CD14-positive monocyte (primary cell): Measurements from ENCODE around the gene S100A16. TPM values are rescaled to one million over a fixed set of nuclear protein-coding genes. Genes with fewer than 3 reads are reported as not detected.
A peak's percentile ranks its signal among the peaks of the same experiment; 100 is the strongest.

Experiments used
- DNase-seq, 3 donors: peaks; one replicate each; pipeline ENCODE4 v3.0.0-alpha.2; 2011 to 2022
- H2AFZ ChIP-seq: 2 replicates; pipeline ENCODE4 v1.6.0; 2012; ENCODE audit warnings: mild to moderate bottlenecking, low read depth, low read length, inconsistent platforms; ENCODE audit not compliant: insufficient read depth, poor library complexity, severe bottlenecking
- H3K27ac ChIP-seq, 2 donors: 1 replicate in 1 of 2; 2 replicates in 1 of 2; pipeline ENCODE4 v1.5.1; 2012 to 2013; ENCODE audit warnings: low read length in 2 of 2, control low read depth in 1 of 2, inconsistent platforms in 1 of 2, low read depth in 1 of 2, mild to moderate bottlenecking in 1 of 2
- H3K27me3 ChIP-seq, 2 donors: one replicate each; pipeline versions ENCODE4 v1.6.0 to v1.6.1; 2011 to 2013; ENCODE audit warnings: low read length in 2 of 2; ENCODE audit not compliant: control insufficient read depth in 2 of 2, insufficient read depth in 2 of 2
- H3K36me3 ChIP-seq, 2 donors: replicated peaks in 1 of 2; 1 replicate in 1 of 2; 2 replicates in 1 of 2; pipeline versions ENCODE4 v1.5.1 to v1.6.1; 2012 to 2013; ENCODE audit warnings: low read length in 2 of 2, control low read depth in 1 of 2, inconsistent platforms in 1 of 2, mild to moderate bottlenecking in 1 of 2; ENCODE audit not compliant: insufficient read depth in 2 of 2, control insufficient read depth in 1 of 2
- H3K4me1 ChIP-seq, 2 donors: 1 replicate in 1 of 2; 2 replicates in 1 of 2; pipeline versions ENCODE4 v1.5.1 to v1.6.1; 2012 to 2013; ENCODE audit warnings: low read length in 2 of 2, control low read depth in 1 of 2, inconsistent platforms in 1 of 2, mild to moderate bottlenecking in 1 of 2, moderate library complexity in 1 of 2; ENCODE audit not compliant: insufficient read depth in 2 of 2, control insufficient read depth in 1 of 2
- H3K4me2 ChIP-seq: replicated peaks from 2 replicates; pipeline ENCODE3; 2012; ENCODE audit warnings: low read length, moderate library complexity, mild to moderate bottlenecking; ENCODE audit not compliant: poor library complexity, severe bottlenecking; ENCODE audit errors: extremely low read depth
- H3K4me3 ChIP-seq, 3 experiments: fragments of 200-600 bp in 1 of 3; sonication (generic) in 1 of 3; replicated peaks in 1 of 3; 1 replicate in 2 of 3; 2 replicates in 1 of 3; pipeline ENCODE4 v1.5.1; 2011 to 2013; ENCODE audit warnings: low read length in 3 of 3, mild to moderate bottlenecking in 3 of 3, control low read depth in 2 of 3, low read depth in 2 of 3, inconsistent platforms in 1 of 3, moderate library complexity in 1 of 3
- H3K79me2 ChIP-seq: 2 replicates; pipeline ENCODE4 v1.6.0; 2012; ENCODE audit warnings: mild to moderate bottlenecking, control low read depth, inconsistent platforms, low read length, moderate library complexity; ENCODE audit not compliant: insufficient read depth
- H3K9ac ChIP-seq: 2 replicates; pipeline ENCODE4 v1.6.0; 2017; ENCODE audit warnings: low read length, mild to moderate bottlenecking; ENCODE audit not compliant: insufficient read depth, poor library complexity, severe bottlenecking
- H3K9me3 ChIP-seq, 2 donors: replicated peaks in 1 of 2; 1 replicate in 1 of 2; 2 replicates in 1 of 2; pipeline versions ENCODE4 v1.5.1 to v1.6.1; 2012 to 2013; ENCODE audit warnings: low read length in 2 of 2, control low read depth in 1 of 2; ENCODE audit not compliant: control insufficient read depth in 1 of 2, insufficient read depth in 1 of 2
- H4K20me1 ChIP-seq: 2 replicates; pipeline ENCODE4 v1.6.0; 2012; ENCODE audit warnings: mild to moderate bottlenecking, low read length, control low read depth, moderate library complexity; ENCODE audit not compliant: insufficient read depth
- H3K27ac Mint-ChIP-seq, 7 donors: one replicate each; pipeline ENCODE4 v1.8.0; 2020; ENCODE audit warnings: mild to moderate bottlenecking in 7 of 7, mixed read lengths in 7 of 7, moderate library complexity in 6 of 7, inconsistent platforms in 2 of 7
- H3K27me3 Mint-ChIP-seq, 3 donors: one replicate each; pipeline ENCODE4 v1.8.0; 2021 to 2022; ENCODE audit warnings: low read depth in 3 of 3, mild to moderate bottlenecking in 3 of 3, mixed read lengths in 3 of 3, moderate library complexity in 3 of 3, inconsistent platforms in 1 of 3
- H3K36me3 Mint-ChIP-seq, 2 donors: one replicate each; pipeline ENCODE4 v1.8.0; 2020; ENCODE audit warnings: mixed read lengths in 2 of 2, inconsistent platforms in 1 of 2, mild to moderate bottlenecking in 1 of 2
- H3K4me1 Mint-ChIP-seq: one replicate; pipeline ENCODE4 v1.8.0; 2020; ENCODE audit warnings: mild to moderate bottlenecking, mixed read lengths
- H3K4me3 Mint-ChIP-seq, 2 donors: one replicate each; pipeline ENCODE4 v1.8.0; 2020; ENCODE audit warnings: mild to moderate bottlenecking in 2 of 2, mixed read lengths in 2 of 2, moderate library complexity in 1 of 2
- H3K9me3 Mint-ChIP-seq, 7 donors: one replicate each; pipeline ENCODE4 v1.8.0; 2020 to 2022; ENCODE audit warnings: mixed read lengths in 7 of 7, mild to moderate bottlenecking in 6 of 7, moderate library complexity in 6 of 7, inconsistent platforms in 2 of 7
- WGBS: methylation state at CpG from one replicate; pipeline ENCODE4 v1.1.5; 2013; ENCODE audit warnings: missing lambda C conversion rate; ENCODE audit not compliant: insufficient coverage; 5-methylcytosine and 5-hydroxymethylcytosine counted together
- intact Hi-C, 2 donors: fragments of 100-400 bp; cut with micrococcal nuclease; formaldehyde crosslinking; loops; one replicate each; pipeline versions ENCODE4 v1.15.0 to v1.15.1; 2023
- polyA plus RNA-seq, 3 donors: library from polyadenylated mRNA; depleted of rRNA in 1 of 3; unstranded in 2 of 3; stranded (reverse) in 1 of 3; fragments of 300-500 nt in 2 of 3; fragments of >200 nt in 1 of 3; fragmentation: Illumina TruSeq in 2 of 3; gene quantifications; 1 replicate in 2 of 3; 2 replicates in 1 of 3; pipeline ENCODE4 v1.2.3, GENCODE V29; 2012 to 2021
- TF ChIP-seq, protein P1 (sequence below): fragments of 200-600 bp; IDR thresholded peaks from one replicate; pipeline ENCODE4 v1.8.0; 2022; ENCODE audit warnings: antibody characterized with exemption, mild to moderate bottlenecking

S100A16 gene
- polyA plus RNA-seq, 3 donors, result not detected

GRCh38 chr1:153606194-153606593, 6.7 kb downstream of the S100A16 start:
- Mint-ChIP-seq H3K27me3 (peaks cover 2 to 4% (median 3%) of the 10 kb centered on the region in 3 donors), H3K4me3 (no peak overlapping the region), H3K36me3 (no peaks in the 10 kb centered on the region), H3K4me1 (peaks cover 41% of the 10 kb centered on the region), H3K9me3 (peaks cover 0 to 6% (median 0%) of the 10 kb centered on the region in 7 donors), H3K27ac (peak overlapping the region in 1 of 7 donors; percentile 46)
- no CpG with 5 or more reads among the region's 11 CpGs for WGBS
- Histone ChIP-seq H3K79me2 (no peaks in the 10 kb centered on the region), H3K4me2 (no peak overlapping the region), H3K9me3 (no peaks in the 10 kb centered on the region), H3K27me3 (no peaks in the 10 kb centered on the region), H3K4me1 (peaks cover 26 to 35% of the 10 kb centered on the region in 2 donors), H3K27ac (no peak overlapping the region), H3K36me3 (no peaks in the 10 kb centered on the region), H4K20me1 (no peaks in the 10 kb centered on the region), H3K9ac (no peak overlapping the region), H3K4me3 (no peak overlapping the region), H2AFZ (no peak overlapping the region)
- intact Hi-C loops, result no loop called here
- TF ChIP-seq, protein P1, sequence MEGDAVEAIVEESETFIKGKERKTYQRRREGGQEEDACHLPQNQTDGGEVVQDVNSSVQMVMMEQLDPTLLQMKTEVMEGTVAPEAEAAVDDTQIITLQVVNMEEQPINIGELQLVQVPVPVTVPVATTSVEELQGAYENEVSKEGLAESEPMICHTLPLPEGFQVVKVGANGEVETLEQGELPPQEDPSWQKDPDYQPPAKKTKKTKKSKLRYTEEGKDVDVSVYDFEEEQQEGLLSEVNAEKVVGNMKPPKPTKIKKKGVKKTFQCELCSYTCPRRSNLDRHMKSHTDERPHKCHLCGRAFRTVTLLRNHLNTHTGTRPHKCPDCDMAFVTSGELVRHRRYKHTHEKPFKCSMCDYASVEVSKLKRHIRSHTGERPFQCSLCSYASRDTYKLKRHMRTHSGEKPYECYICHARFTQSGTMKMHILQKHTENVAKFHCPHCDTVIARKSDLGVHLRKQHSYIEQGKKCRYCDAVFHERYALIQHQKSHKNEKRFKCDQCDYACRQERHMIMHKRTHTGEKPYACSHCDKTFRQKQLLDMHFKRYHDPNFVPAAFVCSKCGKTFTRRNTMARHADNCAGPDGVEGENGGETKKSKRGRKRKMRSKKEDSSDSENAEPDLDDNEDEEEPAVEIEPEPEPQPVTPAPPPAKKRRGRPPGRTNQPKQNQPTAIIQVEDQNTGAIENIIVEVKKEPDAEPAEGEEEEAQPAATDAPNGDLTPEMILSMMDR, result no peak
- no peak for DNase-seq

DNA sequence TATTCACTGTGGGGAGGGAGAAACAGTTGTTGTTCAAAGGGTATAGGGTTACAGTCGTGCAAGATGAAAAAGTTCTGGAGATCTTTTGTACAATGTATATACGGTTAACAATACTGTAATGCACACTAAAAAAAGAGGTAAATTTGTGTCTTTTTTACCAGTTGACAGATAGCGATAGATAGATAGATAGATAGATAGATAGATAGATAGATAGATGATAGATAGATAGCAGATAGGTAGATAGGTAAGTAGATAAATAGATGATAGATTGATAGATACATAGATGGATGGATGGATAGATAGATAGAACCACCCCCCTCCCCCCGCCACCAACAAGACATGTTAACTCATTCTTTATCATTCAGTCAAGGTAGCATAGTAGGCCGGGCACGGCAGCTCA, 10.2 kb downstream of the S100A16 start:
- Mint-ChIP-seq H3K27me3 (peaks cover 1 to 3% (median 2%) of the 10 kb centered on the region in 3 donors), H3K4me3 (no peak overlapping the region)

More for the DNA sequence above, 10.2 kb downstream of the S100A16 start:
- Histone ChIP-seq H3K79me2 (no peaks in the 10 kb centered on the region), H3K27ac (no peak overlapping the region), H3K9ac (no peak overlapping the region), H3K36me3 (no peaks in the 10 kb centered on the region), H2AFZ (no peak overlapping the region), H4K20me1 (no peaks in the 10 kb centered on the region), H3K4me2 (no peak overlapping the region), H3K9me3 (no peaks in the 10 kb centered on the region), H3K27me3 (no peaks in the 10 kb centered on the region), H3K4me3 (no peak overlapping the region), H3K4me1 (peaks cover 26 to 39% of the 10 kb centered on the region in 2 donors)
- Mint-ChIP-seq H3K9me3 (peaks cover 0 to 4% (median 0%) of the 10 kb centered on the region in 7 donors), H3K36me3 (no peaks in the 10 kb centered on the region), H3K4me1 (peaks cover 43% of the 10 kb centered on the region), H3K27ac (no peak overlapping the region)
- 100% methylated on average over 1 of the region's 6 CpGs for WGBS
- no peak for DNase-seq
- TF ChIP-seq, protein P1, result no peak
- intact Hi-C loops, result no loop called here
